Trophoblast cell (in vitro differentiated cells and primary cell): ENCODE measurements around the gene PRDM10.
A peak's percentile ranks its signal among the peaks of the same experiment; 100 is the strongest.

Experiments used
- DNase-seq, 2 donors: peaks; one replicate each; pipeline ENCODE4 v3.0.0-alpha.2; 2016
- H2AFZ ChIP-seq: 2 replicates; pipeline ENCODE4 v1.6.1; 2013; ENCODE audit warnings: low read length, moderate library complexity, mild to moderate bottlenecking; ENCODE audit not compliant: insufficient read depth, poor library complexity
- H2AK5ac ChIP-seq: 2 replicates; pipeline ENCODE4 v1.6.1; 2013; ENCODE audit warnings: mild to moderate bottlenecking, low read length
- H2BK120ac ChIP-seq: 2 replicates; pipeline ENCODE4 v1.6.1; 2013; ENCODE audit warnings: low read length, mild to moderate bottlenecking, moderate library complexity; ENCODE audit not compliant: insufficient read depth, poor library complexity
- H2BK12ac ChIP-seq: 2 replicates; pipeline ENCODE4 v1.6.1; 2013; ENCODE audit warnings: mild to moderate bottlenecking, low read length, moderate library complexity
- H2BK5ac ChIP-seq: 2 replicates; pipeline ENCODE4 v1.6.1; 2013; ENCODE audit warnings: low read length, low read depth, moderate library complexity, mild to moderate bottlenecking; ENCODE audit not compliant: poor library complexity
- H3K14ac ChIP-seq: 2 replicates; pipeline ENCODE4 v1.6.1; 2013; ENCODE audit warnings: mild to moderate bottlenecking, low read length
- H3K18ac ChIP-seq: 2 replicates; pipeline ENCODE4 v1.6.1; 2013; ENCODE audit warnings: mild to moderate bottlenecking, low read length
- H3K23ac ChIP-seq: 2 replicates; pipeline ENCODE4 v1.6.1; 2013; ENCODE audit warnings: low read length
- H3K27ac ChIP-seq: 2 replicates; pipeline ENCODE4 v1.5.1; 2013; ENCODE audit warnings: low read depth, mild to moderate bottlenecking, inconsistent platforms, low read length, moderate library complexity
- H3K27me3 ChIP-seq: 2 replicates; pipeline ENCODE4 v1.6.1; 2013; ENCODE audit warnings: inconsistent platforms, mild to moderate bottlenecking, low read length, moderate library complexity; ENCODE audit not compliant: insufficient read depth
- H3K36me3 ChIP-seq, 2 experiments: 1 replicate in 1 of 2; 2 replicates in 1 of 2; pipeline ENCODE4 v1.6.1; 2013; ENCODE audit warnings: low read length in 2 of 2, mild to moderate bottlenecking in 2 of 2, moderate library complexity in 1 of 2; ENCODE audit not compliant: insufficient read depth in 2 of 2, control insufficient read depth in 1 of 2
- H3K4ac ChIP-seq: 2 replicates; pipeline ENCODE4 v1.6.1; 2013; ENCODE audit warnings: low read depth, mild to moderate bottlenecking, low read length, moderate library complexity
- H3K4me1 ChIP-seq, 2 experiments: 1 replicate in 1 of 2; 2 replicates in 1 of 2; pipeline ENCODE4 v1.6.1; 2013; ENCODE audit warnings: low read length in 2 of 2, mild to moderate bottlenecking in 2 of 2, moderate library complexity in 1 of 2; ENCODE audit not compliant: insufficient read depth in 2 of 2, control insufficient read depth in 1 of 2
- H3K4me2 ChIP-seq: 2 replicates; pipeline ENCODE4 v1.6.1; 2013; ENCODE audit warnings: inconsistent platforms, mild to moderate bottlenecking, low read length, moderate library complexity
- H3K4me3 ChIP-seq: 2 replicates; pipeline ENCODE4 v1.5.1; 2013; ENCODE audit warnings: mild to moderate bottlenecking, low read depth, low read length, inconsistent platforms
- H3K79me1 ChIP-seq: one replicate; pipeline ENCODE4 v1.6.1; 2013; ENCODE audit warnings: low read length
- H3K79me2 ChIP-seq: 2 replicates; pipeline ENCODE4 v1.6.1; 2013; ENCODE audit warnings: low read length, mild to moderate bottlenecking; ENCODE audit not compliant: control insufficient read depth, insufficient read depth, poor library complexity
- H3K9ac ChIP-seq: 2 replicates; pipeline ENCODE4 v1.6.1; 2013; ENCODE audit warnings: mild to moderate bottlenecking, low read length
- H3K9me3 ChIP-seq: 2 replicates; pipeline ENCODE4 v1.6.1; 2013; ENCODE audit warnings: low read depth, mild to moderate bottlenecking, control low read depth, inconsistent platforms, low read length; ENCODE audit not compliant: insufficient read depth
- H4K12ac ChIP-seq: 2 replicates; pipeline ENCODE4 v1.6.1; 2013; ENCODE audit warnings: low read depth, mild to moderate bottlenecking, low read length, moderate library complexity
- H4K8ac ChIP-seq: 2 replicates; pipeline ENCODE4 v1.6.1; 2013; ENCODE audit warnings: low read depth, mild to moderate bottlenecking, low read length, moderate library complexity
- H4K91ac ChIP-seq: one replicate; pipeline ENCODE4 v1.6.1; 2013; ENCODE audit warnings: low read depth, mild to moderate bottlenecking, low read length, moderate library complexity
- WGBS: extraction: QIAGEN DNeasy Blood & Tissue Kit; methylation state at CpG from one replicate; pipeline ENCODE4 v1.1.7; 2013; ENCODE audit warnings: missing lambda C conversion rate; ENCODE audit not compliant: insufficient read length, insufficient coverage; ENCODE audit errors: extremely low coverage; 5-methylcytosine and 5-hydroxymethylcytosine counted together

Gene PRDM10

GRCh38 chr11:129885381-129885780 lies 117.3 kb downstream of the PRDM10 start:
- no peak overlapping the region for H3K23ac ChIP-seq
- H3K4ac ChIP-seq = no peak overlapping the region
- no peaks in the 10 kb centered on the region for H3K79me1 ChIP-seq
- no peak overlapping the region for H3K4me2 ChIP-seq
- H2AK5ac ChIP-seq = no peak overlapping the region
- no peak overlapping the region for H2BK12ac ChIP-seq
- no peak overlapping the region for H4K8ac ChIP-seq
- WGBS = no CpG with 5 or more reads among the region's 12 CpGs
- H4K91ac ChIP-seq = no peak overlapping the region
- no peak overlapping the region for H3K14ac ChIP-seq
- no peaks in the 10 kb centered on the region for H3K27me3 ChIP-seq
- H3K27ac ChIP-seq = no peak overlapping the region
- no peak overlapping the region for H4K12ac ChIP-seq
- no peak overlapping the region for H3K18ac ChIP-seq
- peaks cover 2% of the 10 kb centered on the region for H3K9me3 ChIP-seq
- no peaks in the 10 kb centered on the region for H3K4me1 ChIP-seq
- no peak overlapping the region for H3K9ac ChIP-seq
- no peaks in the 10 kb centered on the region for H3K79me2 ChIP-seq
- no peak overlapping the region for H2AFZ ChIP-seq
- DNase-seq = no peak
- H2BK120ac ChIP-seq = no peak overlapping the region
- no peak overlapping the region for H2BK5ac ChIP-seq
- H3K4me3 ChIP-seq = no peak overlapping the region
- H3K36me3 ChIP-seq = peaks cover 32 to 66% of the 10 kb centered on the region in 2 experiments

DNA sequence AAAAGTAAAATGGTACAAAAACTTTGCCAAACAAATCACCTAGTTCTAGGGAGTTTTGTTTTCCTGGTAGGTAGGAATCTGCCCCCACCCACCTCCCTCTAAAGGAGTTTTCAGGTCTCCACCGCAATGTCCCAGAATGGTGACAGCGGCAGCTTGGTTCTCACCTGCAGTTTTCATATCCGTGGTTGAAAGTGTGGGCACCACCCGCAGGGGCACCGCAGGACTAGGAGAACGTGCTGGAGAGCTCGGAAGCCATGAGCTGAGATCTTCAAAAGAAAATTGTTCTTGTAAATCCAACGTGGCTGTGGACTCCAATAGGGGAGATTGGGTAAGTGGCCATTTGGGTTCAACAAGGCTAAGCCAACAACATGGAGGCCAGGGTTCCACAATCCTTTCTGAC lies 118.1 kb downstream of the PRDM10 start:
- H3K4me3 ChIP-seq = no peak overlapping the region
- H3K79me2 ChIP-seq = no peaks in the 10 kb centered on the region
- H4K91ac ChIP-seq = no peak overlapping the region
- H3K23ac ChIP-seq = no peak overlapping the region
- DNase-seq = no peak
- H3K79me1 ChIP-seq = no peaks in the 10 kb centered on the region
- no CpG with 5 or more reads among the region's 8 CpGs for WGBS
- no peak overlapping the region for H3K9ac ChIP-seq
- H3K27ac ChIP-seq = no peak overlapping the region
- H2BK12ac ChIP-seq = no peak overlapping the region
- no peak overlapping the region for H3K14ac ChIP-seq
- no peaks in the 10 kb centered on the region for H3K27me3 ChIP-seq
- H3K9me3 ChIP-seq = peaks cover 2% of the 10 kb centered on the region
- no peak overlapping the region for H3K4ac ChIP-seq
- H4K12ac ChIP-seq = no peak overlapping the region
- H2AFZ ChIP-seq = no peak overlapping the region
- no peaks in the 10 kb centered on the region for H3K4me1 ChIP-seq
- H3K4me2 ChIP-seq = no peak overlapping the region
- no peak overlapping the region for H2BK120ac ChIP-seq
- no peak overlapping the region for H3K18ac ChIP-seq
- no peak overlapping the region for H2AK5ac ChIP-seq
- H4K8ac ChIP-seq = no peak overlapping the region
- H3K36me3 ChIP-seq = peaks cover 38 to 69% of the 10 kb centered on the region in 2 experiments
- no peak overlapping the region for H2BK5ac ChIP-seq

- WGBS = no CpG with 5 or more reads among the region's 9 CpGs
These were observed 121.0 kb downstream of the PRDM10 start for GRCh38 chr11:129881570-129882170.

DNA sequence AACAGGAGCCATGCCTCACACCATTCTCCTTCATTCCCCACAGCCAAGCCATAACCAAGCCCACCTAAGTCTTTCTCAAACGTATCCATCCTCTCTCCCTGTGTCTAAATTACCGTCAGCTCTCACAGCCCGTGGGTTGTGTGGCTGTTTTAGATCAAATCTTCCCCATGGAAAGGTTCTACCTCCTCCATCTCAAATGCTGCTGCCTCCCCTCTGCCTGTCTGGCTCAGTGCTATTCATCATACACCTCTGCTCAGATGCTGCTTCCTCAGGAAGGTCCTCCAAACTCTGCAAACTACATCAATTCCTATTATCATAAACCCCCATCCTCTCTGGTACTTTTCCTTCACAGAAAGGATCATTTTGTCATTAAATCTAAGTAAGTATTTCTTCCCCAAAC lies 122.3 kb downstream of the PRDM10 start:
- Histone ChIP-seq H3K4me1 (no peaks in the 10 kb centered on the region), H3K9me3 (peaks cover 2% of the 10 kb centered on the region), H3K79me2 (no peaks in the 10 kb centered on the region), H2BK120ac (no peak overlapping the region), H3K36me3 (peaks cover 50 to 79% of the 10 kb centered on the region in 2 experiments), H2BK12ac (no peak overlapping the region), H3K4me3 (no peak overlapping the region), H2BK5ac (no peak overlapping the region), H3K14ac (no peak overlapping the region), H4K91ac (no peak overlapping the region), H3K4ac (no peak overlapping the region), H3K23ac (no peak overlapping the region), H3K27ac (no peak overlapping the region), H4K8ac (no peak overlapping the region), H3K9ac (no peak overlapping the region), H3K18ac (no peak overlapping the region), H2AK5ac (no peak overlapping the region), H2AFZ (no peak overlapping the region), H3K79me1 (no peaks in the 10 kb centered on the region), H4K12ac (no peak overlapping the region), H3K27me3 (no peaks in the 10 kb centered on the region), H3K4me2 (no peak overlapping the region)
- DNase-seq = no peak
- WGBS = no CpG with 5 or more reads among the region's 3 CpGs

More at GRCh38 chr11:129881570-129882170, 121.0 kb downstream of the PRDM10 start:
- Histone ChIP-seq H2BK120ac (no peak overlapping the region), H3K36me3 (peaks cover 49 to 78% of the 10 kb centered on the region in 2 experiments), H2BK12ac (no peak overlapping the region), H4K8ac (no peak overlapping the region), H2AFZ (no peak overlapping the region), H3K4me2 (no peak overlapping the region), H3K4me1 (no peaks in the 10 kb centered on the region), H3K14ac (no peak overlapping the region), H3K23ac (no peak overlapping the region), H3K9ac (no peak overlapping the region), H2BK5ac (no peak overlapping the region), H3K4ac (no peak overlapping the region), H2AK5ac (no peak overlapping the region), H3K9me3 (peaks cover 2% of the 10 kb centered on the region), H3K79me1 (no peaks in the 10 kb centered on the region), H4K12ac (no peak overlapping the region), H3K4me3 (no peak overlapping the region), H4K91ac (no peak overlapping the region), H3K27me3 (no peaks in the 10 kb centered on the region), H3K27ac (no peak overlapping the region), H3K79me2 (no peaks in the 10 kb centered on the region), H3K18ac (no peak overlapping the region)
- peak; percentile 34 to 65 for DNase-seq
